Renal cortex interstitium (tissue), 11 donors: ENCODE data around the gene ZW10. TPM values are rescaled to one million over a fixed set of nuclear protein-coding genes. Genes with fewer than 3 reads are reported as not detected.
"Not testable (repeated sequence)": the region's sequence is repeated elsewhere in the genome, so short reads cannot be mapped to it uniquely, and the experiment has no call there.

Experiments
- DNase-seq, 11 donors: peaks; one replicate each; pipeline ENCODE4 v3.0.0-alpha.2; 2013; ENCODE audit warnings: low read depth in 9 of 11, low spot score in 4 of 11; ENCODE audit errors: extremely low read depth in 1 of 11
- polyA plus RNA-seq, 3 donors: library from polyadenylated mRNA; unstranded; fragments of 120-200 nt; gene quantifications; one replicate each; pipeline ENCODE4 v1.2.1, GENCODE V29; 2013; ENCODE audit not compliant: insufficient read length in 3 of 3

Gene ZW10
- polyA plus RNA-seq, 3 donors = 21.9 to 26.8 (median 24.3) TPM

- DNase-seq = not testable (repeated sequence)
These were observed 53.0 kb downstream of the ZW10 start for GRCh38 chr11:113720478-113720877.

DNA sequence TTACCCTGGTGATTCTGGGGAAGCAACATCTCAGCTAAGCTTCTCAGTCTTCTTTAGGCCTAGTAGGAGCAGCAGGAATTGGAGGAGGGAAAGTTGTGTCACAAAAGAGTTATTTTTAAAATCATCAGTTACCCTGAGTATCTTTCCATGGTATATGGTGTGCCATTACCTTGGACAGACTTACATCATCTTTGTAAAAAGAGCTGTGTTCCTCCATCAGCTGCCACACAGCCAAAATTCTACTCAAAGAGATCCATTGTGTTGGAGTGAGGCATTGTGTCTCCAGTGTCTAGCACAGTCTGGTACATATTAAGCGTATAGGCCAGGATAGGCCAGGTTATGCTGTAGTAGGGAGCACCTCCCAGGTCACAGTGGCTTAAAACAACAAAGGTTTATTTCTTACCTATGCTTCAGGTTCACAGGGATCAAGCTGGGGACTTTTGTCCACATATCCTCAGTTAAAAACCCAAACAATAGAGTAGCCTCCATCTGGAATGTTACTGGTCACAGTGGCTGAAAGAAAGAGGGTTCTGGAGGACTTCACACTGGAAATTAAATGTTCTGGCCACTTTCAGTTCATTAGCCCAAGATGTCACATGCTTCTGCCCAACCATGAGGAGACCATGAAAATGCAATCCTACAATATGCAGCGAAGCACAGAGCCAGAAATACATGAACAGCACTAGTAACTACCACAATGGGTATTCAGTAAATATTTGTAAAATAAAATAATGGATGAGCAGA is 57.4 kb downstream of the ZW10 start:
- DNase-seq = no peak

DNA sequence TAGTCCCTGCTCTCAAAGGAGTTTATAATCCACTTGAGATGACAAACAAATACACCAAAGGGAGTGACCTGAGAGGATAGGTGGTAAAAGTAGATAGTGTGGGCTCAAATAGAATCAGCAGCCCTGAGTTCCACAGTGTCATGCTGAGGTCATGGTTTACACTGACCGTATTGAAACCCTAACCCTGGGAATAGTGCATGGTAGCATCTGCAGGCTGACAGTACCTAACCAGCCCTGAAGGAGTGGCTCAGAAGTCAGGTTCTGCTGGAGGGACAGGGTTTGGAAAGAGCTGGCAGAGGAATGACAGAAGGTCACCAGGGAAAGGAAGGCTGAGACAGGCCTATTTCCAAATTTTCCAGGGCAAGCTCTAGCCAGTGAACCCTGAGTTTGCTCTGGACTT is 58.2 kb downstream of the ZW10 start:
- DNase-seq = no peak

- no peak for DNase-seq
These were observed 62.5 kb downstream of the ZW10 start for GRCh38 chr11:113710989-113711388.

- no peak for DNase-seq
These were observed 67.4 kb downstream of the ZW10 start, which contains the start of gene TMPRSS5 for GRCh38 chr11:113705871-113706655. TSS of gene TMPRSS5 (minus strand) at chr11:113706308. CDS start at chr11:113706224, 84 bp downstream.

- not testable (repeated sequence) for DNase-seq
These were observed 69.9 kb downstream of the ZW10 start for GRCh38 chr11:113703551-113703950.

DNA sequence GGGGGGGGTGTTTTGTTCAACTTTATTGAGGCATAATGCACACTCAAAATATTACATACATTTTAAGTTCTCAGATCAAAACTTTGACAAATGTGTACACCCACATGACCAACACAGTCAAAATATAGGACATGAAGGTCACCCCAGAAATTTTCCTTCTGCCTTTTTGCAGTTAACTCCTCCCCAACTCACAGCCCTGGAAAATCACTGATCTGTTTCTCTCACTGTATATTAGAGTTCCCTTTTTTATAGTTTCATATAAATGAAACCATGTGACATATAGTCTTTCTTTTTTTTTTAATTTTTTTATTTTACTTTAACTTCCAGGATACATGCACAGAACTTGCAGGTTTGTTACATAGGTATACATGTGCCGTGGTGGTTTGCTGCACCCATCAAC is 72.0 kb downstream of the ZW10 start:
- no peak for DNase-seq

GRCh38 chr11:113698515-113698914 is 75.0 kb downstream of the ZW10 start:
- no peak for DNase-seq

- no peak for DNase-seq
These were observed 75.6 kb downstream of the ZW10 start for GRCh38 chr11:113697756-113698407.

DNA sequence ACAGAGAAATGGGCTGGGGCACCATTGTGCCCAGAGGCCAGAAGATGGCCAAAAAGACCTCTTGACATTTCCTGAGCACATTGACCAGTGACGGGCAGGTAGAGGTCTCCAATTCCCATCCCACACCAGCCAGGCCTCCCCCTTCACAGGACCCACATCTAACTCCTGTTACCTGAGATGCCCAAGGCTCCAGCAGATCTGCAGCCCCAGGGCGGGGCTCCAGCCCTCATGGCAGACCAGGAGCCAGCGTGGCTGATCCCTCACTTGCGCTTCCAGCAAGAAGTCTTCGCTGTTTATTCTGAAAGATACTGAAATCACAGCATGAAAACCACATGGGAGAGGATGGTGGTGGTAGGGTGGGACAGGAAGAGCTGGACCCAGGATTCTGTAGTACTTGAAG is 76.4 kb downstream of the ZW10 start:
- DNase-seq = no peak

DNA sequence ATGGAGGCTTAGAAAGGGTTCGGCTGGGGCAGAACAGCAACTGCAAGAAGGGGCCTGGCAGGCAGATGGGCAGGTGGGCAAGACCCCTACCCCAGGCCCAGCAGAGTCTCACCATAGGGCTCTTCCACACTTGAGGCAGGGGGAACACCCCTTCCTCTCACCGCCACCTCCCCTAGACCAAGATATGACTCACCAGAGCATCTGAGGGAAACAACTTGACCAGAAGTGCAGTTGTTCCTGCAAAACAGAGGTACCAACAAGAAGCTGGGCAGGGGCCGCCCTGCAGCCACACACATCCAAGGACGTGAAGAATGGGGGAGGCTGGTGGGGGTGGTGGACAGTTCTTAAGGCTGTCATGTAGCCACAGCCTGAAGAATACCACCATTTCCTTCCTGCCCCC is 78.3 kb downstream of the ZW10 start:
- no peak for DNase-seq

DNA sequence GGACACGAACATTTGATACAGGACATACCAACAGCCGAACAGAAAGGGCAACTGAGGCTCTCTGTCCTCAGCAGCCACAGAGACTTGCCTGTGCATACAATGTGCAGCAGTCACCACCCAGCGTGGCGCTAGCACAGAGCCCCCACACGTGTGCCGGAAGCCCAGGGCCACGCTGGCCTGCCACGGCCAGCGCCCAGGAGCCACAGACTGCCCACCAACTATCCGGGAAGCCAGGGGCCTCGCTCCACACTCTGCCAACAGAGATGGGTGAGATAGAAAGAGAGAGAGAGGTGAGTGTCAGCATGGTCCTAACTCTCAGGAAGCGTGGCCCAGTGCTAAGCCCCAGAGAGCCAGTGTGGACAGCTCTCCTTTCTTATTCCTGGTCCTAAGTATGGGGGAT is 79.1 kb downstream of the ZW10 start:
- no peak for DNase-seq

DNA sequence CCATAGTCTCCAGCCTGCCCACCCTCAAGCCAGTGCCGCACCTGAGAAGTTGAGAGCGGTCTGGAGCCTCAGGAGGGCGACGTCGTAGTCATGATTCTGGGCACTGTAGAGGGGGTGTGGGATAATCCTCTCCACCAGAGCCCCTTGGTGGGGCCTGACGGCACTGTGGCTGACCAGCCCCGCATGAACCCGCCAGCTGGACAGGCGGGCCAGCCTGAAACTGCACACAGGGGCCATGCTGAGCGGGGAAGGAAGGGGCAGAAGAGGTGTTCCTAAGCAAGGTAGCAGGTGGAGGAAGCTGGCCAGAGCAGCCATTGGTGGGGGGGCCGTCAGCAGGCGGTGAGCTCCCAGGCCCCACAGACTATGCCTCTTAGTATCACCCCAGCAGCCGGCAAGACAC is 80.5 kb downstream of the ZW10 start:
- no peak for DNase-seq

DNA sequence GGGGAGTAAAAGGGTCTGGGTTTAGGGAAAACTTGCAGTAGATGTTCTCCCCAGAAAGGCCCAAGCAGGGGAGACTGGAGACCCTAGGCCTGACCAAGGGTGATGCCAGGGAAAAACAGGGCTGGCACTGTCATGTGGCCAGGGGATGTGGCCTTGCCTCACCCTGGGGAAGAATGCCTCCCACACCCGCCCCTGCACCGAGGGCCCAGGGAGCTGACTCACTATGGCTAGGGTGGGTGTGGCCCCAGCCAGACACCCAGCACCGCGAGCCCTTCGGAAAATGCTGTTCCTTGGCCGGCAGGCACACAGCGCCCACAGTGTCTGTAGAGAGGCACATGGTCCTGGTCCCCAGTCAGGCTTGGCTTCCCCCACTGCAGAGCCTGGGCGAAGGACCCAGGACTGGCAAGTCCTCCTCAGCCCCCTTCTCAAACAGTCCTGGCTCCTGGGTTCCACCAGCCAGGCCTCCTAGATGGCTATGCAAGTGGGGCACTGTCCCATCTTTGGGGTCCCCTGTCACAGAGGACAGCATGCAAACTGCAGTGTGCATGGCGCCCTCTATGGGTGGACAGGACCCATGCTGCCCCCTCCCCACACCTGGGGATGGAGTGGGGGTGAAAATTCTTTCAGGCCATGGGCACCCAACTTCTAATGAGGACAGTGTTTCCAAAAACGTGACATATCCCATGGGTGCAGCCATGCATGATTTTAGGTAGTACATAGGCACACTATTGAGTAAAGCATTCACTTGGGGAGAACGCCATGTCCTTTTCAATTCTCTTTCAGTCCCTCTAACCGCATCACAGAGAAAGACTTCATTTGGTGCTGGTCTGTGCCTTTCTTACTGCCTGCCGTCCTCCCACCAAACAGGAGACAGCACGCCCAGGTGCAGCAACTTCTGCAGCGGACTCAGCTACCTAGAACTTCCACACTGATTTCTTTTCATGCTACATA is 82.6 kb downstream of the ZW10 start:
- no peak for DNase-seq

- DNase-seq = no peak
These were observed 83.5 kb downstream of the ZW10 start for GRCh38 chr11:113689768-113690618.

DNA sequence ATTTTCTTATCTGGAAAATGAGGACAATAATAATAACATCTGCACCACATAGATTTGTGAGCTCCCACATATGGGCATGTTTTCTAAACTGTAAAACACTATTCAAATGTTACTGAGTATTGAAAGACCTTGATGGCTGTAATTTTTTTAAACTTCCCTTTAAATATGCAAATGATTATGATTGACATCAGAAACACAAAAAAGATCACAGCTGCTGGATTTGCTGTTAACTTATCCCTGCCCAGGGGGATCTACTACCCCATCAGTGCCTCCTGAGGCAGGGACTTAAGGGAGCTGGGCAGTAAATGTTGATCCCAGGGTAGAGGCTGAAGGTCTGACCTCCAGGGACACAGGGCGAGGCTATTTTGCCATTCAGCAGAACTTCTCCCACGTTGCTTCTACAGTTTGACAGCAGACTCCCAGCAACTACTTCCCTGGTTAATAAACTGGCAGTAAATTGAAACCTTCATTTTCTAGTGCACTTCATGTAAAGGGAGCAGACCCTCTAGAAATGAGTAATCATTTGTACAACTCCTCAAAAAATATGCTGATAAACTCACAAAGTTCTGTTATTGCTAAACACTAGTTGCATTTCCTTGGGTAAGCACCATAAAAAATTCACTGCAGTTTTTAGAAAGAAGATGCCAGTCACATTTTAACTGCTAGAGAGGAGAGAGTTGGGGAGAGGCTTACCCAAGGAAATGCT is 87.7 kb downstream of the ZW10 start:
- no peak for DNase-seq

- no peak for DNase-seq
These were observed 89.0 kb downstream of the ZW10 start for GRCh38 chr11:113684496-113684895.
